H9 (cell line): ENCODE data around the gene EFCAB10. TPM values are rescaled to one million over a fixed set of nuclear protein-coding genes. Genes with fewer than 3 reads are reported as not detected.

Experiments used
- DNase-seq: peaks from one replicate; pipeline ENCODE4 v3.0.0-alpha.2; 2017
- H2AFZ ChIP-seq: one replicate; pipeline ENCODE4 v1.6.1; 2013; ENCODE audit warnings: mild to moderate bottlenecking, low read length, control low read depth, moderate library complexity
- H2AK5ac ChIP-seq: 2 replicates; pipeline ENCODE4 v1.6.1; 2013; ENCODE audit warnings: low read length, control low read depth, mixed read lengths; ENCODE audit not compliant: insufficient read length
- H2BK120ac ChIP-seq: one replicate; pipeline ENCODE4 v1.6.1; 2013; ENCODE audit warnings: low read depth, mild to moderate bottlenecking, low read length, control low read depth, inconsistent platforms; ENCODE audit not compliant: poor library complexity, severe bottlenecking
- H2BK12ac ChIP-seq: 2 replicates; pipeline ENCODE4 v1.6.1; 2013; ENCODE audit warnings: low read length, control low read depth, mixed read lengths, low read depth; ENCODE audit not compliant: insufficient read length
- H2BK15ac ChIP-seq: 2 replicates; pipeline ENCODE4 v1.6.1; 2013; ENCODE audit warnings: low read depth, low read length, control low read depth
- H2BK20ac ChIP-seq: one replicate; pipeline ENCODE4 v1.6.1; 2013; ENCODE audit warnings: low read depth, mild to moderate bottlenecking, low read length, control low read depth, inconsistent platforms; ENCODE audit not compliant: poor library complexity, severe bottlenecking
- H2BK5ac ChIP-seq: 2 replicates; pipeline ENCODE4 v1.6.1; 2013; ENCODE audit warnings: low read length, control low read depth, mixed read lengths; ENCODE audit not compliant: insufficient read length
- H3K14ac ChIP-seq: 2 replicates; pipeline ENCODE4 v1.6.1; 2013; ENCODE audit warnings: low read length, control low read depth; ENCODE audit not compliant: insufficient read depth
- H3K18ac ChIP-seq: 2 replicates; pipeline ENCODE4 v1.6.1; 2013; ENCODE audit warnings: low read depth, mild to moderate bottlenecking, mixed read lengths, low read length, control low read depth; ENCODE audit not compliant: insufficient read length
- H3K23ac ChIP-seq: 2 replicates; pipeline ENCODE4 v1.6.1; 2013; ENCODE audit warnings: low read length, control low read depth, mixed read lengths, low read depth; ENCODE audit not compliant: insufficient read length
- H3K23me2 ChIP-seq: 2 replicates; pipeline ENCODE4 v1.6.1; 2013; ENCODE audit warnings: low read depth, mild to moderate bottlenecking, mixed read lengths, low read length, control low read depth; ENCODE audit not compliant: insufficient read length, poor library complexity, severe bottlenecking
- H3K27ac ChIP-seq: 2 replicates; pipeline ENCODE4 v1.5.1; 2013; ENCODE audit warnings: low read length, control low read depth, mixed read lengths, low read depth; ENCODE audit not compliant: insufficient read length
- H3K27me3 ChIP-seq: 2 replicates; pipeline ENCODE4 v1.6.1; 2013; ENCODE audit warnings: low read length, control low read depth, inconsistent platforms; ENCODE audit not compliant: insufficient read depth
- H3K4ac ChIP-seq: 2 replicates; pipeline ENCODE4 v1.6.1; 2013; ENCODE audit warnings: low read depth, mild to moderate bottlenecking, control low read depth, inconsistent platforms, low read length, moderate library complexity
- H3K4me1 ChIP-seq: 2 replicates; pipeline ENCODE4 v1.6.1; 2013; ENCODE audit warnings: low read length, control low read depth, inconsistent platforms; ENCODE audit not compliant: insufficient read depth
- H3K4me2 ChIP-seq: 2 replicates; pipeline ENCODE4 v1.6.1; 2013; ENCODE audit warnings: low read length, control low read depth, mixed read lengths; ENCODE audit not compliant: insufficient read length, insufficient read depth
- H3K56ac ChIP-seq: 2 replicates; pipeline ENCODE4 v1.6.1; 2013; ENCODE audit warnings: low read depth, mild to moderate bottlenecking, mixed read lengths, low read length, control low read depth; ENCODE audit not compliant: insufficient read length
- H3K79me1 ChIP-seq: 2 replicates; pipeline ENCODE4 v1.6.1; 2013; ENCODE audit warnings: low read depth, mild to moderate bottlenecking, moderate library complexity, low read length, control low read depth, inconsistent platforms; ENCODE audit not compliant: insufficient read depth, poor library complexity, severe bottlenecking
- H3K79me2 ChIP-seq: 2 replicates; pipeline ENCODE4 v1.6.1; 2013; ENCODE audit warnings: low read length, control low read depth, inconsistent platforms; ENCODE audit not compliant: insufficient read depth
- H3K9ac ChIP-seq: 2 replicates; pipeline ENCODE4 v1.6.1; 2013; ENCODE audit warnings: low read length, control low read depth, mixed read lengths; ENCODE audit not compliant: insufficient read length; ENCODE audit errors: extremely low read depth
- H3K9me3 ChIP-seq: one replicate; pipeline ENCODE4 v1.6.1; 2013; ENCODE audit warnings: low read depth, low read length, inconsistent platforms; ENCODE audit not compliant: control insufficient read depth
- H3T11ph ChIP-seq: one replicate; pipeline ENCODE4 v1.6.1; 2013; ENCODE audit warnings: mild to moderate bottlenecking, low read length, control low read depth, inconsistent platforms
- H4K20me1 ChIP-seq: one replicate; pipeline ENCODE4 v1.6.1; 2013; ENCODE audit not compliant: control insufficient read depth, insufficient read length, insufficient read depth
- H4K5ac ChIP-seq: 2 replicates; pipeline ENCODE4 v1.6.1; 2013; ENCODE audit warnings: low read depth, mild to moderate bottlenecking, mixed read lengths, low read length, control low read depth; ENCODE audit not compliant: insufficient read length
- H4K8ac ChIP-seq: replicated peaks from 2 replicates; pipeline ENCODE4 v1.6.1; 2013; ENCODE audit warnings: low read length, control low read depth, mixed read lengths, low read depth; ENCODE audit not compliant: insufficient read length
- H4K91ac ChIP-seq: 2 replicates; pipeline ENCODE4 v1.6.1; 2013; ENCODE audit warnings: low read depth, mild to moderate bottlenecking, moderate library complexity, mixed read lengths, low read length, control low read depth; ENCODE audit not compliant: insufficient read length
- H3K27ac Mint-ChIP-seq, 3 experiments: 2 replicates in 2 of 3; 3 replicates in 1 of 3; pipeline ENCODE4 v1.8.0; 2020 to 2021; ENCODE audit warnings: mixed read lengths in 3 of 3, mild to moderate bottlenecking in 1 of 3, moderate library complexity in 1 of 3
- H3K27me3 Mint-ChIP-seq: 2 replicates; pipeline ENCODE4 v1.8.0; 2021; ENCODE audit warnings: low read depth, mild to moderate bottlenecking, moderate library complexity, mixed read lengths
- H3K36me3 Mint-ChIP-seq, 3 experiments: 2 replicates in 2 of 3; 3 replicates in 1 of 3; pipeline ENCODE4 v1.8.0; 2020 to 2021; ENCODE audit warnings: low read depth in 3 of 3, mixed read lengths in 3 of 3; ENCODE audit not compliant: insufficient read depth in 1 of 3
- H3K4me1 Mint-ChIP-seq, 2 experiments: 2 replicates each; pipeline ENCODE4 v1.8.0; 2020; ENCODE audit warnings: mixed read lengths in 2 of 2
- H3K4me3 Mint-ChIP-seq, 2 experiments: 2 replicates in 1 of 2; 3 replicates in 1 of 2; pipeline ENCODE4 v1.8.0; 2020 to 2021; ENCODE audit warnings: mild to moderate bottlenecking in 2 of 2, mixed read lengths in 2 of 2, moderate library complexity in 1 of 2
- H3K9me3 Mint-ChIP-seq, 2 experiments: 2 replicates in 1 of 2; 3 replicates in 1 of 2; pipeline ENCODE4 v1.8.0; 2020; ENCODE audit warnings: mild to moderate bottlenecking in 2 of 2, mixed read lengths in 2 of 2, moderate library complexity in 1 of 2
- CTCF ChIP-seq: fragments of 200-600 bp; sonication (generic); conservative IDR thresholded peaks from 3 replicates; pipeline ENCODE4 v1.8.0; 2021; ENCODE audit warnings: antibody characterized with exemption, mild to moderate bottlenecking
- WGBS: extraction: QIAGEN DNeasy Blood & Tissue Kit; methylation state at CpG from one replicate; pipeline ENCODE4 v1.1.7; 2013; ENCODE audit warnings: missing lambda C conversion rate, low lambda C conversion rate, mixed read lengths; ENCODE audit not compliant: insufficient read length; ENCODE audit errors: extremely low coverage; 5-methylcytosine and 5-hydroxymethylcytosine counted together
- total RNA-seq: library from RNA; stranded (reverse); gene quantifications from 2 replicates; pipeline ENCODE4 v1.2.1, GENCODE V29; 2021

The EFCAB10 gene
- total RNA-seq, 1 experiment from 2014 or later, result 1.5 TPM

DNA sequence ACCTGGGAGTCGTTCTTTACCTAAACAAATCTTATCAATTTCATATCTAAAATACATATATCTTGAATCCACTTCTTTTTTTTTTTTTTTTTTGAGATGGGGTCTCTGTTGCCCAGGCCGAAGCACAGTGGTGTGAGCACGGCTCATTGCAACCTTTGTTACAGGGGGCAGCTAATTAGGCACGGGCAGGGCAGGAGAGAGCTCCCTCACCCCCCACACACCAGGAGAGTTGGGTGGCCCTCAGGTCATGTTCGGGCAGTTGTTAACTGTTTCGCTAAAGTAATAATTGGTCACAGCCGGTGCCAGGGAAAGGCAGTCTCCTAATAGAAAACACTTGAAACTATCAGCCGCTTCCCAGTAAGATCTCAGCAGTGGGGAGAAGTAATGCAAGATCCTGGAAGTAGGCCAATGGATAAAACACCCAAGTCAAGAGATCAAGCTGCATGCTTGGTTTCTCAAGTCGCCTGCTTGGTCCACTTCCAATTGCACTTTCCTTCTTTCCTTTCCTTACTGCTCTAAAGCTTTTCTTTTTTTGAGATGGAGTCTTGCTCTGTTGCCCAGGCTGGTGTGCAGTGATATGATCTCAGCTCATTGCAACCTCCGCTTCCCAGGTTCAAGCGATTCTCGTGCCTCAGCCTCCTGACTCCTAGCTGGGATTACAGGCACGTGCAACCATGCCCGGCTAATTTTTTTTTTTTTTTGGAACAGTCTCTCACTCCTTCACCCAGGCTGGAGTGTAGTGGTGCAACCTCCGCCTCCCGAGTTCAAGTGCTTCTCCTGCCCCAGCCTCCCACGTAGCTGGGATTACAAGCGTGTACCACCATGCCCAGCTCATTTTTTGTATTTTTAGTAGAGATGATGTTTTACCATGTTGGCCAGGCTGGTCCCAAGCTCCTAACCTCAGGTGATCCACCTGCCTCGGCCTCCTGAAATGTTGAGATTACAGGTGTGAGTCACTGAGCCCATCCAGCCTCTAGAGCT is 21.3 kb upstream of the EFCAB10 start:
- Histone ChIP-seq H4K5ac (no peak overlapping the region), H3K79me1 (no peaks in the 10 kb centered on the region), H3K9me3 (no peaks in the 10 kb centered on the region), H3K14ac (no peak overlapping the region), H2BK120ac (no peak overlapping the region), H4K20me1 (no peaks in the 10 kb centered on the region), H2BK20ac (no peak overlapping the region), H3K4me2 (no peak overlapping the region), H3K4ac (no peak overlapping the region), H3K27me3 (no peaks in the 10 kb centered on the region), H4K8ac (no peak overlapping the region), H3K27ac (no peak overlapping the region), H3K9ac (no peak overlapping the region), H3K23me2 (no peaks in the 10 kb centered on the region), H2BK15ac (no peak overlapping the region), H2BK5ac (no peak overlapping the region), H3K4me1 (peaks cover 4% of the 10 kb centered on the region; the same call in 1 of the 2 replicates), H3T11ph (no peak overlapping the region), H2AK5ac (no peak overlapping the region), H2BK12ac (no peak overlapping the region), H3K56ac (no peak overlapping the region), H3K79me2 (no peaks in the 10 kb centered on the region), H3K18ac (no peak overlapping the region), H3K23ac (no peak overlapping the region), H2AFZ (no peak overlapping the region), H4K91ac (no peak overlapping the region)
- H3K9me3 Mint-ChIP-seq, result no peaks in the 10 kb centered on the region
- H3K36me3 Mint-ChIP-seq, result peaks cover 3% of the 10 kb centered on the region in 3 experiments; a peak in 4 of 7 replicates
- H3K4me1 Mint-ChIP-seq, result peaks cover 22 to 26% of the 10 kb centered on the region in 2 experiments
- no peak overlapping the region; a peak in 2 of 7 replicates for H3K27ac Mint-ChIP-seq
- no peak for DNase-seq
- 100% methylated on average over 1 of the region's 19 CpGs for WGBS
- H3K4me3 Mint-ChIP-seq, result no peak overlapping the region
- no peak for TF ChIP-seq CTCF
- H3K27me3 Mint-ChIP-seq, result no peaks in the 10 kb centered on the region
